Endometrium (tissue), 2 donors: ENCODE measurements around the gene NUP43.
"Not testable (repeated sequence)": the region's sequence is repeated elsewhere in the genome, so short reads cannot be mapped to it uniquely, and the experiment has no call there.

ENCODE experiments used
- FAIRE-seq: peaks from 2 replicates; lab custom pipeline; 2012; peaks lifted over from hg19 to GRCh38; lab: Jason Lieb, UNC
- donor health status: control.
- donor health status: control.

The NUP43 gene

DNA sequence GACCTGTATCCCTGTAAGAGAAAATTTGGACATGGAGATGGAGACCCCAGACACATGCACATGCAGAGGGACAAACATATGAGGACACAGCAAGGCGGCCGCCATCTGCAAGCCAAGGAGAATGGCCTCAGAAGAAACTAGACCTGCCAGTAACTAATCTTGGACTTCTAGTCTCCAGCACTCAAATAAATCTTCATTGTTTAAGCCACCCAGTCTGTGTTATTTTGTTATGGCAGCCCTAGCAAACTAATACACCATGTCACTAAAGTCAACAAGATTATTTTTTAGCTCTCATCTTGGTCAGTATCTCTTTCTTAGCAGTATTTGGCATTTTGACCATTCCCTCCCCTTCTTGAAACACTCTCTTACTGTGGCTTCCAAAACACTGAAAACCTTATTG lies 55.1 kb downstream of the NUP43 start:
- no peak for FAIRE-seq

DNA sequence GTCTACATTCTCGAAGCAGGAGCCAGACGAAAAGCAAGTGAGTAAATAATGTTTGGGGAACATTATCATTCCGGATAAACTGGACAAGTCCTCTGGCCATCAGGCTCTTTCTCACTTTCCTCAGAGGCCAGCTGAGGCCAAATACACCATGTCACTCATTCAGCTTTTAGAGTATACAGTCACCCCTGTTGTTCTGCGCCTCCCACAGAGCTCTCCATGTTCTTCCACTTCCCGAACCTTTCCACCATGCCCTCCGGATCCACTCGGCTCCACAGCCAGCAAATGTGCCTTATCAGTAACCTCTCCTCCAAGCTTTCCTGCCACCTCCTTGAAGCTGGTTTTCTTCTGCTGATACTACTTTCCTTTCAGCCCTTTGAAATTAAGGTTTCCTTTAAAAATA lies 60.1 kb downstream of the NUP43 start:
- no peak for FAIRE-seq

DNA sequence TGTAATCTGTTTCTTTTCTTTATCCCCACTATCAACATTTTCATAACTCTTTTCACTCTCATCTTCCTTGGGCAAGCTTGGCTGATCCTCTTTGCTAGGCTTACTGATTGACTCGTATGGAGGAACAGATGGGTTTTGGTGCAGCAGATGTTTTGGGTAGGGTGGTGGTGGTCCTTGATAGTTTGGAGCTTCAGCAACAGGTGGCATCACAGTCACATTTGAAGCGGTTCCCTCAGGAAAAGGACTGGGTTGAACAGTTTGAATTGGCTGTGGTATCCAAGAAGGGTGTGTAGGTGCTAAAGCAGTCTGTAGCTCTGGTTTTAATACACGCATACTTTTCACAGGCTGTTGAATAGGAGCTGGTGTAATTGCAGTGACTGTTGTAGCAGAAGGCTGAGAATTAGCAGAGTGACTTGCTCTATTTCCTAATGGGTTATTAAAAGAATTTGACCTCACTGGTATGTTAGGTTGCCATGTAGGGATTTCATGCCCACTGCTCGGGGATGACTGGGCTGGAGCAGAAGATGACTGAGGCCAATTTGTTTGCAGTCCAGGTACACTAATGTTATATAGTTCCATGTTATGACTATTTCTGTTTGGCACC lies 63.0 kb downstream of the NUP43 start:
- no peak for FAIRE-seq

- FAIRE-seq = not testable (repeated sequence)
These were observed 64.5 kb downstream of the NUP43 start for GRCh38 chr6:149681845-149682244.

- no peak for FAIRE-seq
These were observed 65.1 kb downstream of the NUP43 start for GRCh38 chr6:149681209-149681608.

GRCh38 chr6:149680503-149680902 lies 65.8 kb downstream of the NUP43 start:
- FAIRE-seq = no peak
